Vagina (tissue), 2 donors: ENCODE measurements around the gene CAV2. TPM values are rescaled to one million over a fixed set of nuclear protein-coding genes. Genes with fewer than 3 reads are reported as not detected.

Experiments
- DNase-seq, 2 donors: peaks; one replicate each; pipeline ENCODE4 v3.0.0-alpha.2; 2017; ENCODE audit errors: extremely low spot score in 2 of 2
- H3K27ac ChIP-seq: fragments of 200-600 bp; sonication (generic); one replicate; pipeline ENCODE4 v1.5.1; 2019
- H3K27me3 ChIP-seq: fragments of 200-600 bp; sonication (generic); one replicate; pipeline ENCODE4 v1.5.1; 2019
- H3K36me3 ChIP-seq, 2 donors: fragments of 200-600 bp; sonication (generic); one replicate each; pipeline ENCODE4 v1.5.1; 2017 to 2019
- H3K4me1 ChIP-seq: fragments of 200-600 bp; sonication (generic); one replicate; pipeline ENCODE4 v1.5.1; 2019
- H3K4me3 ChIP-seq, 2 donors: fragments of 200-600 bp; sonication (generic); 1 replicate in 1 of 2; 2 replicates in 1 of 2; pipeline ENCODE4 v1.5.1; 2016 to 2019
- H3K9me3 ChIP-seq: fragments of 200-600 bp; sonication (generic); one replicate; pipeline ENCODE4 v1.5.1; 2019
- POLR2A ChIP-seq, 2 donors: fragments of 450-650 bp; IDR thresholded peaks; one replicate each; pipeline ENCODE4 v1.6.1; 2017; ENCODE audit warnings: antibody characterized with exemption in 2 of 2, mild to moderate bottlenecking in 2 of 2, moderate library complexity in 2 of 2
- POLR2AphosphoS5 ChIP-seq, 2 donors: sonication (generic); formaldehyde crosslinking; IDR thresholded peaks; one replicate each; pipeline ENCODE4 v1.9.0; 2017; ENCODE audit warnings: antibody characterized with exemption in 2 of 2, mild to moderate bottlenecking in 2 of 2, low read depth in 1 of 2; ENCODE audit not compliant: insufficient read depth in 1 of 2
- intact Hi-C: fragments of 100-400 bp; cut with DNase I; formaldehyde crosslinking; loops from one replicate; pipeline ENCODE4 v1.15.1; 2023
- total RNA-seq: library from RNA; depleted of rRNA; stranded (reverse); fragments of >200 nt; gene quantifications from one replicate; pipeline ENCODE4 v1.2.3, GENCODE V29; 2016
- TF ChIP-seq, protein P1 (sequence below), 3 experiments: fragments of 450-650 bp in 2 of 3; fragments of 200-600 bp in 1 of 3; sonication (generic) in 1 of 3; IDR thresholded peaks; one replicate each; pipeline ENCODE4 v1.5.1; 2017 to 2019; ENCODE audit warnings: antibody characterized with exemption in 3 of 3, mild to moderate bottlenecking in 2 of 3, moderate library complexity in 2 of 3

The CAV2 gene
- total RNA-seq, 1 donor from 2014 or later = 42.5 TPM

DNA sequence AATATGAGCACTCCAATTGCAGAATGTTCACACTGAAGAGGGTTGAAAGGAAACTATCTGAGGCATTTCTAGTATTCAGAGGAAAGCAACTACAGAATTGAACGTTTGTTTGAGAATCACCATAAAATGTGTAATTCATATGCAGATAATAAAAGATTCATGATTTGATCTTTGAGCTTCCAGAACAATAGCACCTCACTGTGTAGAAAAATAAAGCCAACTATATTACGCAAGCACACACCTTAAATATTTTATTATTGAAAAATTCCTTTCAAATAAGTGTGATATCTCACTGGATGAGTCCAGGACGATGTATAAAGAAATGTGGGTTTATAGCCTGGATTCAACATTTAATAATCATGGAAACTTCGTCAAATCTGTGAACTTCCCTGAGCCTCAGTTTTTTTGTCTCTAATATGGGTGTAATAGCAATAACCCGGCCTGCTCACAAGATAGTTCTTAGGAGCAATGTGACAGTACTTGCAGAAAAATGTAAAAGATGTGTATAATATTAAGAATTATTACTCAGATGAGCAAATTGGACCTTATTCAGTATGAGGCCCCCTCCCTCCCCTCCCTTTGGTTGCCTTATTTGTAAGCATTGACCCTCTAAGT, 11.5 kb upstream of the CAV2 start:
- no peak for DNase-seq
- intact Hi-C loops = no loop called here
- Histone ChIP-seq H3K36me3 (no peaks in the 10 kb centered on the region), H3K4me3 (no peak overlapping the region), H3K4me1 (no peaks in the 10 kb centered on the region), H3K9me3 (no peaks in the 10 kb centered on the region), H3K27me3 (no peaks in the 10 kb centered on the region), H3K27ac (no peak overlapping the region)
- TF ChIP-seq POLR2A (IDR thresholded peaks at IDR 0.05) = no peak
- TF ChIP-seq, protein P1, sequence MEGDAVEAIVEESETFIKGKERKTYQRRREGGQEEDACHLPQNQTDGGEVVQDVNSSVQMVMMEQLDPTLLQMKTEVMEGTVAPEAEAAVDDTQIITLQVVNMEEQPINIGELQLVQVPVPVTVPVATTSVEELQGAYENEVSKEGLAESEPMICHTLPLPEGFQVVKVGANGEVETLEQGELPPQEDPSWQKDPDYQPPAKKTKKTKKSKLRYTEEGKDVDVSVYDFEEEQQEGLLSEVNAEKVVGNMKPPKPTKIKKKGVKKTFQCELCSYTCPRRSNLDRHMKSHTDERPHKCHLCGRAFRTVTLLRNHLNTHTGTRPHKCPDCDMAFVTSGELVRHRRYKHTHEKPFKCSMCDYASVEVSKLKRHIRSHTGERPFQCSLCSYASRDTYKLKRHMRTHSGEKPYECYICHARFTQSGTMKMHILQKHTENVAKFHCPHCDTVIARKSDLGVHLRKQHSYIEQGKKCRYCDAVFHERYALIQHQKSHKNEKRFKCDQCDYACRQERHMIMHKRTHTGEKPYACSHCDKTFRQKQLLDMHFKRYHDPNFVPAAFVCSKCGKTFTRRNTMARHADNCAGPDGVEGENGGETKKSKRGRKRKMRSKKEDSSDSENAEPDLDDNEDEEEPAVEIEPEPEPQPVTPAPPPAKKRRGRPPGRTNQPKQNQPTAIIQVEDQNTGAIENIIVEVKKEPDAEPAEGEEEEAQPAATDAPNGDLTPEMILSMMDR (IDR thresholded peaks at IDR 0.05) = no peak
- no peak for TF ChIP-seq POLR2AphosphoS5 (IDR thresholded peaks at IDR 0.05; ENCODE audit: insufficient read depth in 1 of 2, low read depth in 1 of 2)

DNA sequence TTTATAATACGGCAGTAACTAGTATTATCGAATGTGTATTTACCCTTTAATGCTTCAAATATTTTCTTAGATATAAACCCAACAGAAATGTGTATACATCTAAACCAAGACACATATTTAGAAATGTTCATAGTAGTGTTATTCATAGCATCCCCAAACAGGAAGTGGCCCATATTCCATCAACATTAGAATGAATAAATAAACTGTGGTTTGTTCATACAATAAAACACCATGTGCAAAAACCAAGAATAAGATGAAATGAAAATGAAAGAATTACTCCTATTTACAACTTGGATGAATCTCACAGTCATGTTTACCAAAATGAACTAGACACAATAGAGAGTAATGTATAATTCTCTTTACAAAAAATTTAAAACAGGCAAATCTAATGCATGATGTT, 9.2 kb upstream of the CAV2 start:
- H3K27ac ChIP-seq = no peak overlapping the region
- TF ChIP-seq POLR2A (IDR thresholded peaks at IDR 0.05) = no peak
- TF ChIP-seq, protein P1 (IDR thresholded peaks at IDR 0.05) = no peak
- TF ChIP-seq POLR2AphosphoS5 (IDR thresholded peaks at IDR 0.05; ENCODE audit: insufficient read depth in 1 of 2, low read depth in 1 of 2) = no peak
- H3K9me3 ChIP-seq = no peaks in the 10 kb centered on the region
- H3K4me3 ChIP-seq = no peak overlapping the region
- intact Hi-C loops = no loop called here
- H3K27me3 ChIP-seq = no peaks in the 10 kb centered on the region
- no peaks in the 10 kb centered on the region for H3K36me3 ChIP-seq
- no peaks in the 10 kb centered on the region for H3K4me1 ChIP-seq
- DNase-seq = no peak

DNA sequence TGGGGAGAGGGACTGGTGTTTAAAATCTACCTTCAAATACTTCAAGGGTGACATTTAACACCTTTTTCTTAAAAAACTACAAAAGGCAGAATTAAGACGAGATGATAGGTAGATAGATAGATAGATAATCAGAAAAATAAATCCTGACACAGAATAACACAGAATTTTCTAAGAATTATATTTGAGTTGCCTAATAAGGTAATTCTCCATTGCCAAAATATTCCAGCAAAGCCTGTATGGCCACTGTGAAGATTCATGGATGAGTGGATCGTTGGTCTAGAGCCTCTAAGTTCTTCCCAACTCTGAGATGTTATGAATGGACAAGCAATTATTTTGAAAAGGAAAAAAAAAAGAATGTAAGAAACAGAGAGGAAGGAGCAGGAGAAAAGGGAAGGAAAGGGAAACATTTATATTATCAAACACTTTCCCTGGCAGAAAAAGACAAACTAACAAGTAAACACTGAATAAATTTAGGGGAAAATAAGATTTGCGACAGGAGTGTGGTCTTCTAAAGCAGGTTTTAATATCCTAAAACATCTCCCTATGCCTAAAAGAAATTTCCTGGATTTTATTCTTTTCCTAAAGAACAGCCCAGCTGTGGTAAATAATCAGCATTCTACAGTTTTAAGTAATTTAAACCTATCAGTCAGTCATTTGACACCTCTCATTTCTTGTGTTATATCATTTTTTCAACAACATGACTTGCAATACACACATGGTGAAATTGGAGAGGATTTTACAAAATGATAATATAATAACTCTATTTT, 7.5 kb upstream of the CAV2 start:
- intact Hi-C loops = no loop called here
- Histone ChIP-seq H3K9me3 (no peaks in the 10 kb centered on the region), H3K36me3 (no peaks in the 10 kb centered on the region), H3K4me3 (no peak overlapping the region), H3K27ac (no peak overlapping the region), H3K27me3 (no peaks in the 10 kb centered on the region), H3K4me1 (no peaks in the 10 kb centered on the region)
- TF ChIP-seq POLR2AphosphoS5 (IDR thresholded peaks at IDR 0.05; ENCODE audit: insufficient read depth in 1 of 2, low read depth in 1 of 2) = no peak
- TF ChIP-seq POLR2A (IDR thresholded peaks at IDR 0.05) = no peak
- TF ChIP-seq, protein P1 (IDR thresholded peaks at IDR 0.05) = no peak
- DNase-seq = no peak

DNA sequence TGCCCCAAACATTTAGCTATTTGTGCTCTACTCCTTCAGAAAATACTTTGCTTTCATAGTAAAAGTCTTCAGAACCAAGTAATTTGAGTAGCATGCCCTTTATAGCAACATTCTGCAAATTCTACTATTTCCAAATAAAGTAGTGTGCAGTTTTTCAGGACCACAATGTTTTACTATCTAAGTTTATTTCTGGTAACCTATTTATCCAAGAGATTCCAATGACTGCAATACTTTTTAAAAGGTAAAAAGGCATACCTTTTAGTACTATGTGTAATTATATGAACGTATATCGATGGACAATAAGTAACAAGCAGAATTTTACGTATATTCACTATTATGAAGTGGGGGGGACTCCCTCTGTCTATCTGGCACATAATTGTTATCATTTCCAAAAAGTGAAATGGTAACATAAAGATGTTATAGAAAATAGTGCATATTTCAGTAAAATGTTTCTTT, 6.9 kb upstream of the CAV2 start:
- intact Hi-C loops = no loop called here
- TF ChIP-seq POLR2AphosphoS5 (IDR thresholded peaks at IDR 0.05; ENCODE audit: insufficient read depth in 1 of 2, low read depth in 1 of 2) (no peak), POLR2A (IDR thresholded peaks at IDR 0.05) (no peak)
- TF ChIP-seq, protein P1 (IDR thresholded peaks at IDR 0.05) = no peak
- no peak overlapping the region for H3K4me3 ChIP-seq
- H3K9me3 ChIP-seq = no peaks in the 10 kb centered on the region
- H3K27me3 ChIP-seq = no peaks in the 10 kb centered on the region
- H3K27ac ChIP-seq = peak overlapping the region; percentile 15
- no peak for DNase-seq
- no peaks in the 10 kb centered on the region for H3K4me1 ChIP-seq
- H3K36me3 ChIP-seq = no peaks in the 10 kb centered on the region

DNA sequence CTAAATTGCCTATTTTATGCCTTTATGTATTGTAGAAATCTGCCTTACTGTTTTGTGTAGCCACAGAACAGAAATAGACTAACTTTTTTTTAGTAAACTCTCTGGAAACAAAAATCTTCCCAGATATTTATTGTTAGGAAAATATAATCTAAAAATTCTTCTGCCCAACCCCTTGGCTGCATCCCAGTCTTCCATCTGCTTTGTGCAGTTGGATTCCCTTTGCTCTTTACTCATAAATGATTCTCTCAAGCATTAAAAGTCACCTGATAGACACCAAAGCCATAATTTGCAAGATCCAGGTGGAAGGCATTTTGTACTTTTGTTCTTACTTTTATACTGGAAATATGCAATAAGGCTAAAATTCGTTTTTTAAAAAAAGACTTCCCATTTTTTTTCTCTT, 6.1 kb upstream of the CAV2 start:
- DNase-seq = no peak
- Histone ChIP-seq H3K36me3 (no peaks in the 10 kb centered on the region), H3K9me3 (no peaks in the 10 kb centered on the region), H3K4me3 (no peak overlapping the region), H3K27ac (no peak overlapping the region), H3K27me3 (no peaks in the 10 kb centered on the region), H3K4me1 (no peaks in the 10 kb centered on the region)
- TF ChIP-seq POLR2AphosphoS5 (IDR thresholded peaks at IDR 0.05; ENCODE audit: insufficient read depth in 1 of 2, low read depth in 1 of 2) (no peak), POLR2A (IDR thresholded peaks at IDR 0.05) (no peak)
- TF ChIP-seq, protein P1 (IDR thresholded peaks at IDR 0.05) = no peak
- intact Hi-C loops = no loop called here
